HL-60 (cell line): ENCODE measurements around the gene SMAD9.

Source experiments
- GABPA ChIP-seq: IDR thresholded peaks from 2 replicates; pipeline ENCODE4 v1.6.1; 2012; ENCODE audit warnings: low read depth
- POLR2AphosphoS5 ChIP-seq: IDR thresholded peaks from 2 replicates; pipeline ENCODE4 v1.6.1; 2012; ENCODE audit warnings: low read depth
- SPI1 ChIP-seq: IDR thresholded peaks from 2 replicates; pipeline ENCODE4 v1.6.1; 2012; ENCODE audit warnings: low read depth, mild to moderate bottlenecking, borderline replicate concordance
- TF ChIP-seq, protein P1 (sequence below): IDR thresholded peaks from one replicate; pipeline ENCODE4 v1.5.1; 2011; ENCODE audit warnings: low read length, control low read depth, inconsistent platforms; ENCODE audit not compliant: insufficient read depth
- TF ChIP-seq, protein P2 (sequence below): IDR thresholded peaks from 2 replicates; pipeline ENCODE4 v1.6.1; 2012; ENCODE audit warnings: low read depth; ENCODE audit not compliant: insufficient replicate concordance

DNA sequence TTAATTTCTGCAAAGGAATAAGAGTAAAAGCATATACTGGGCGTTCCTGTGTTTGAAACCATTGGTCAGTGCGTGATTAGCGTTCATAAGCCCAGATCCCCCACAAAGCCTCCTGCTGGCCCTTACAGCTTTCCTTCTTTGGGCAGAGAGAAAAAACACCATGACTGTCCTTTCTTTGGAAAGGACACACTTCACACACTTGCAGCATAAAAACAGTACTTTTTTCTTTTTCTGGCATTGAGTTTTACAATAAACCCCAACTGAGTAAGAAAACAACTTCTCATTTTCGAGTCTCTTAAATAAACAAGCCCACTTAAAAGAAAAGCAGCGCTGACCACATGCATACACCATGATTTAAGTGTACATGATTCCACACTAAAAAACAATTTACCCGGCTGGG, 35.8 kb downstream of the SMAD9 start:
- TF ChIP-seq, protein P1, sequence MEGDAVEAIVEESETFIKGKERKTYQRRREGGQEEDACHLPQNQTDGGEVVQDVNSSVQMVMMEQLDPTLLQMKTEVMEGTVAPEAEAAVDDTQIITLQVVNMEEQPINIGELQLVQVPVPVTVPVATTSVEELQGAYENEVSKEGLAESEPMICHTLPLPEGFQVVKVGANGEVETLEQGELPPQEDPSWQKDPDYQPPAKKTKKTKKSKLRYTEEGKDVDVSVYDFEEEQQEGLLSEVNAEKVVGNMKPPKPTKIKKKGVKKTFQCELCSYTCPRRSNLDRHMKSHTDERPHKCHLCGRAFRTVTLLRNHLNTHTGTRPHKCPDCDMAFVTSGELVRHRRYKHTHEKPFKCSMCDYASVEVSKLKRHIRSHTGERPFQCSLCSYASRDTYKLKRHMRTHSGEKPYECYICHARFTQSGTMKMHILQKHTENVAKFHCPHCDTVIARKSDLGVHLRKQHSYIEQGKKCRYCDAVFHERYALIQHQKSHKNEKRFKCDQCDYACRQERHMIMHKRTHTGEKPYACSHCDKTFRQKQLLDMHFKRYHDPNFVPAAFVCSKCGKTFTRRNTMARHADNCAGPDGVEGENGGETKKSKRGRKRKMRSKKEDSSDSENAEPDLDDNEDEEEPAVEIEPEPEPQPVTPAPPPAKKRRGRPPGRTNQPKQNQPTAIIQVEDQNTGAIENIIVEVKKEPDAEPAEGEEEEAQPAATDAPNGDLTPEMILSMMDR: no peak
- TF ChIP-seq POLR2AphosphoS5 (no peak), GABPA (no peak), SPI1 (no peak)
- TF ChIP-seq, protein P2, sequence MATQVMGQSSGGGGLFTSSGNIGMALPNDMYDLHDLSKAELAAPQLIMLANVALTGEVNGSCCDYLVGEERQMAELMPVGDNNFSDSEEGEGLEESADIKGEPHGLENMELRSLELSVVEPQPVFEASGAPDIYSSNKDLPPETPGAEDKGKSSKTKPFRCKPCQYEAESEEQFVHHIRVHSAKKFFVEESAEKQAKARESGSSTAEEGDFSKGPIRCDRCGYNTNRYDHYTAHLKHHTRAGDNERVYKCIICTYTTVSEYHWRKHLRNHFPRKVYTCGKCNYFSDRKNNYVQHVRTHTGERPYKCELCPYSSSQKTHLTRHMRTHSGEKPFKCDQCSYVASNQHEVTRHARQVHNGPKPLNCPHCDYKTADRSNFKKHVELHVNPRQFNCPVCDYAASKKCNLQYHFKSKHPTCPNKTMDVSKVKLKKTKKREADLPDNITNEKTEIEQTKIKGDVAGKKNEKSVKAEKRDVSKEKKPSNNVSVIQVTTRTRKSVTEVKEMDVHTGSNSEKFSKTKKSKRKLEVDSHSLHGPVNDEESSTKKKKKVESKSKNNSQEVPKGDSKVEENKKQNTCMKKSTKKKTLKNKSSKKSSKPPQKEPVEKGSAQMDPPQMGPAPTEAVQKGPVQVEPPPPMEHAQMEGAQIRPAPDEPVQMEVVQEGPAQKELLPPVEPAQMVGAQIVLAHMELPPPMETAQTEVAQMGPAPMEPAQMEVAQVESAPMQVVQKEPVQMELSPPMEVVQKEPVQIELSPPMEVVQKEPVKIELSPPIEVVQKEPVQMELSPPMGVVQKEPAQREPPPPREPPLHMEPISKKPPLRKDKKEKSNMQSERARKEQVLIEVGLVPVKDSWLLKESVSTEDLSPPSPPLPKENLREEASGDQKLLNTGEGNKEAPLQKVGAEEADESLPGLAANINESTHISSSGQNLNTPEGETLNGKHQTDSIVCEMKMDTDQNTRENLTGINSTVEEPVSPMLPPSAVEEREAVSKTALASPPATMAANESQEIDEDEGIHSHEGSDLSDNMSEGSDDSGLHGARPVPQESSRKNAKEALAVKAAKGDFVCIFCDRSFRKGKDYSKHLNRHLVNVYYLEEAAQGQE: no peak
